ENCODE results near the gene APCDD1L.
"Not testable (repeated sequence)": the region's sequence is repeated elsewhere in the genome, so short reads cannot be mapped to it uniquely, and the experiment has no call there.

APCDD1L gene

GRCh38 chr20:58436868-58437645 lies 78.1 kb downstream of the APCDD1L start:
- DNase-seq = no peak

- no peak for DNase-seq
These were observed 80.0 kb downstream of the APCDD1L start for GRCh38 chr20:58435237-58435636.

GRCh38 chr20:58434326-58434725 lies 80.9 kb downstream of the APCDD1L start:
- no peak for DNase-seq

- DNase-seq = peak; percentile 11
These were observed 81.4 kb downstream of the APCDD1L start for GRCh38 chr20:58433759-58434158.

- DNase-seq = peak; percentile 8
These were observed 82.1 kb downstream of the APCDD1L start for GRCh38 chr20:58433029-58433647.

GRCh38 chr20:58432186-58432954 lies 82.8 kb downstream of the APCDD1L start:
- no peak for DNase-seq

- no peak for DNase-seq
These were observed 84.1 kb downstream of the APCDD1L start for GRCh38 chr20:58431134-58431533.

GRCh38 chr20:58429303-58429702 lies 85.9 kb downstream of the APCDD1L start:
- no peak for DNase-seq

GRCh38 chr20:58428364-58428763 lies 86.8 kb downstream of the APCDD1L start:
- DNase-seq = no peak

GRCh38 chr20:58427571-58427970 lies 87.6 kb downstream of the APCDD1L start:
- DNase-seq = not testable (repeated sequence)

- DNase-seq = no peak
These were observed 90.8 kb downstream of the APCDD1L start for GRCh38 chr20:58424218-58424969.

- no peak for DNase-seq
These were observed 93.7 kb downstream of the APCDD1L start for GRCh38 chr20:58421497-58421850.

- DNase-seq = peak; percentile 14
These were observed 94.3 kb downstream of the APCDD1L start for GRCh38 chr20:58420798-58421496.

- DNase-seq = no peak
These were observed 96.0 kb downstream of the APCDD1L start for GRCh38 chr20:58418949-58419748.

- DNase-seq = no peak
These were observed 97.8 kb downstream of the APCDD1L start for GRCh38 chr20:58417438-58417837.

GRCh38 chr20:58416835-58417234 lies 98.4 kb downstream of the APCDD1L start:
- no peak for DNase-seq

GRCh38 chr20:58416057-58416456 lies 99.1 kb downstream of the APCDD1L start:
- DNase-seq = no peak

- DNase-seq = not testable (repeated sequence)
These were observed 100.4 kb downstream of the APCDD1L start for GRCh38 chr20:58414786-58415185.

- not testable (repeated sequence) for DNase-seq
These were observed 101.0 kb downstream of the APCDD1L start for GRCh38 chr20:58414216-58414615.
